ENCODE data around the gene SMIM41. TPM values are rescaled to one million over a fixed set of nuclear protein-coding genes. Genes with fewer than 3 reads are reported as not detected.

SMIM41 gene
- polyA plus RNA-seq, 1 donor from 2014 or later: not detected

- H3K9ac ChIP-seq (ENCODE audit: low read length): peak overlapping the region; percentile 90
- H4K20me1 ChIP-seq (ENCODE audit: insufficient read depth): no peaks in the 10 kb centered on the region
- H3K4me3 ChIP-seq (ENCODE audit: low read length): peak overlapping the region; percentile 62
- no peak overlapping the region for H3K4me2 ChIP-seq (ENCODE audit: low read length)
- TF ChIP-seq EP300 (conservative IDR thresholded peaks at IDR 0.05; ENCODE audit: poor library complexity, severe bottlenecking): peak; percentile 41
- TF ChIP-seq, protein P1, sequence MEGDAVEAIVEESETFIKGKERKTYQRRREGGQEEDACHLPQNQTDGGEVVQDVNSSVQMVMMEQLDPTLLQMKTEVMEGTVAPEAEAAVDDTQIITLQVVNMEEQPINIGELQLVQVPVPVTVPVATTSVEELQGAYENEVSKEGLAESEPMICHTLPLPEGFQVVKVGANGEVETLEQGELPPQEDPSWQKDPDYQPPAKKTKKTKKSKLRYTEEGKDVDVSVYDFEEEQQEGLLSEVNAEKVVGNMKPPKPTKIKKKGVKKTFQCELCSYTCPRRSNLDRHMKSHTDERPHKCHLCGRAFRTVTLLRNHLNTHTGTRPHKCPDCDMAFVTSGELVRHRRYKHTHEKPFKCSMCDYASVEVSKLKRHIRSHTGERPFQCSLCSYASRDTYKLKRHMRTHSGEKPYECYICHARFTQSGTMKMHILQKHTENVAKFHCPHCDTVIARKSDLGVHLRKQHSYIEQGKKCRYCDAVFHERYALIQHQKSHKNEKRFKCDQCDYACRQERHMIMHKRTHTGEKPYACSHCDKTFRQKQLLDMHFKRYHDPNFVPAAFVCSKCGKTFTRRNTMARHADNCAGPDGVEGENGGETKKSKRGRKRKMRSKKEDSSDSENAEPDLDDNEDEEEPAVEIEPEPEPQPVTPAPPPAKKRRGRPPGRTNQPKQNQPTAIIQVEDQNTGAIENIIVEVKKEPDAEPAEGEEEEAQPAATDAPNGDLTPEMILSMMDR (IDR thresholded peaks at IDR 0.05; ENCODE audit: poor library complexity, severe bottlenecking): no peak
- peak; percentile 21 for TF ChIP-seq MXI1 (conservative IDR thresholded peaks at IDR 0.05; ENCODE audit: poor library complexity, severe bottlenecking)
- no peak for TF ChIP-seq POLR2AphosphoS5 (IDR thresholded peaks at IDR 0.05)
- TF ChIP-seq SMC3 (conservative IDR thresholded peaks at IDR 0.05; ENCODE audit: poor library complexity): no peak
- no peaks in the 10 kb centered on the region for H3K9me2 ChIP-seq (ENCODE audit: insufficient read depth, low read length)
- H3K79me2 ChIP-seq (replicated peaks; ENCODE audit: insufficient read depth, low read length): no peaks in the 10 kb centered on the region
- no peak overlapping the region for H2AFZ ChIP-seq (ENCODE audit: low read depth, low read length)
- no peaks in the 10 kb centered on the region for H3K36me3 ChIP-seq (ENCODE audit: insufficient read depth, low read length)
- peak overlapping the region; percentile 47 for H3K27ac ChIP-seq (ENCODE audit: low read length)
- H3K9me3 ChIP-seq (ENCODE audit: low read length): no peaks in the 10 kb centered on the region
- H3F3A ChIP-seq (ENCODE audit: insufficient read depth, low read length, poor library complexity, severe bottlenecking): no peaks in the 10 kb centered on the region
- H3K27me3 ChIP-seq (ENCODE audit: insufficient read depth, low read depth, low read length): no peaks in the 10 kb centered on the region
These were observed 42.8 kb upstream of the SMIM41 start for GRCh38 chr12:52036587-52037171.

DNA sequence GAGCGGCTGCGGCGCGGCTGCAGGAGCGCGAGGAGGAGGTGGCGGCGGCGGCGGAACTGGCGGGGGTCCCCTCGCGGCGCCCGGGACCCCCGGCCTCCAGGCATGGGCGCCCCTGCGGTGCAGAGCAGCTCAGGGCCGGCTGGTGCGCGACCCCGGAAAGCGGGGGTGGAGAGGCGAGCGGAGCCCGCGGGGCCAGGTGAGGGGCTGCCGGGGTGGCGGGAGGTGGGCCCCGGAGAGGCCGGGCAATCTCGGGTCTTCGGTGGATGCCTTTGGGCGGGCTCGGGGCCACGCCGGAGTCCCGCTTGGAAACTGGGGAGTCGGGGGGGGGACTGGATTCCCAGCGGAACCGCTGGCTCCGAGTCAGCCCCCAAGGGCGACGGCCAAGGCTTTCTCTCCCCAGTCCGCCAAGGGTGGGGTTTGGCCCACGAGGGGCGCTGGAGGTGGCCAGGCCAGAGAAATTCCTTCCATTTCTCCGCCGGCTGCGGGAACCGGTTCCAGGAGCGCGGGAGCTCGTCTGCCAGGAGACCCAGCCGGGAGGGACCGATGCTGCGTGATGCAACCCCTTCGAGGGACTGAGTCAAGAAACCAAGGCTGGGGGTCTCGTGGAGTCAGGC lies 42.1 kb upstream of the SMIM41 start:
- Histone ChIP-seq H3K27me3 (ENCODE audit: insufficient read depth, low read depth, low read length) (no peaks in the 10 kb centered on the region), H3K79me2 (replicated peaks; ENCODE audit: insufficient read depth, low read length) (no peaks in the 10 kb centered on the region), H3K9ac (ENCODE audit: low read length) (peak overlapping the region; percentile 90), H3F3A (ENCODE audit: insufficient read depth, low read length, poor library complexity, severe bottlenecking) (no peaks in the 10 kb centered on the region), H3K9me3 (ENCODE audit: low read length) (no peaks in the 10 kb centered on the region), H3K9me2 (ENCODE audit: insufficient read depth, low read length) (no peaks in the 10 kb centered on the region), H3K4me2 (ENCODE audit: low read length) (peak overlapping the region; percentile 59), H3K4me3 (ENCODE audit: low read length) (peak overlapping the region; percentile 86), H4K20me1 (ENCODE audit: insufficient read depth) (no peaks in the 10 kb centered on the region), H3K36me3 (ENCODE audit: insufficient read depth, low read length) (no peaks in the 10 kb centered on the region), H2AFZ (ENCODE audit: low read depth, low read length) (peak overlapping the region; percentile 40), H3K27ac (ENCODE audit: low read length) (peak overlapping the region; percentile 37)
- TF ChIP-seq, protein P2, sequence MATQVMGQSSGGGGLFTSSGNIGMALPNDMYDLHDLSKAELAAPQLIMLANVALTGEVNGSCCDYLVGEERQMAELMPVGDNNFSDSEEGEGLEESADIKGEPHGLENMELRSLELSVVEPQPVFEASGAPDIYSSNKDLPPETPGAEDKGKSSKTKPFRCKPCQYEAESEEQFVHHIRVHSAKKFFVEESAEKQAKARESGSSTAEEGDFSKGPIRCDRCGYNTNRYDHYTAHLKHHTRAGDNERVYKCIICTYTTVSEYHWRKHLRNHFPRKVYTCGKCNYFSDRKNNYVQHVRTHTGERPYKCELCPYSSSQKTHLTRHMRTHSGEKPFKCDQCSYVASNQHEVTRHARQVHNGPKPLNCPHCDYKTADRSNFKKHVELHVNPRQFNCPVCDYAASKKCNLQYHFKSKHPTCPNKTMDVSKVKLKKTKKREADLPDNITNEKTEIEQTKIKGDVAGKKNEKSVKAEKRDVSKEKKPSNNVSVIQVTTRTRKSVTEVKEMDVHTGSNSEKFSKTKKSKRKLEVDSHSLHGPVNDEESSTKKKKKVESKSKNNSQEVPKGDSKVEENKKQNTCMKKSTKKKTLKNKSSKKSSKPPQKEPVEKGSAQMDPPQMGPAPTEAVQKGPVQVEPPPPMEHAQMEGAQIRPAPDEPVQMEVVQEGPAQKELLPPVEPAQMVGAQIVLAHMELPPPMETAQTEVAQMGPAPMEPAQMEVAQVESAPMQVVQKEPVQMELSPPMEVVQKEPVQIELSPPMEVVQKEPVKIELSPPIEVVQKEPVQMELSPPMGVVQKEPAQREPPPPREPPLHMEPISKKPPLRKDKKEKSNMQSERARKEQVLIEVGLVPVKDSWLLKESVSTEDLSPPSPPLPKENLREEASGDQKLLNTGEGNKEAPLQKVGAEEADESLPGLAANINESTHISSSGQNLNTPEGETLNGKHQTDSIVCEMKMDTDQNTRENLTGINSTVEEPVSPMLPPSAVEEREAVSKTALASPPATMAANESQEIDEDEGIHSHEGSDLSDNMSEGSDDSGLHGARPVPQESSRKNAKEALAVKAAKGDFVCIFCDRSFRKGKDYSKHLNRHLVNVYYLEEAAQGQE (IDR thresholded peaks at IDR 0.05; ENCODE audit: borderline replicate concordance): peak; percentile 71
- no peak for TF ChIP-seq EP300 (conservative IDR thresholded peaks at IDR 0.05; ENCODE audit: poor library complexity, severe bottlenecking)
- TF ChIP-seq POLR2AphosphoS5 (IDR thresholded peaks at IDR 0.05): peak; percentile 42
- peak; percentile 31 for TF ChIP-seq MXI1 (conservative IDR thresholded peaks at IDR 0.05; ENCODE audit: poor library complexity, severe bottlenecking)
- TF ChIP-seq, protein P1 (IDR thresholded peaks at IDR 0.05; ENCODE audit: poor library complexity, severe bottlenecking): peak; percentile 32
- TF ChIP-seq TAF1 (IDR thresholded peaks at IDR 0.05; ENCODE audit: low read depth): no peak
- TF ChIP-seq SMC3 (conservative IDR thresholded peaks at IDR 0.05; ENCODE audit: poor library complexity): no peak
- TF ChIP-seq RAD21 (conservative IDR thresholded peaks at IDR 0.05): no peak
- TF ChIP-seq EZH2 (IDR thresholded peaks at IDR 0.05; ENCODE audit: borderline replicate concordance, insufficient read depth, low read length, poor library complexity, severe bottlenecking): no peak
